ENCODE data around the gene ACOT12. TPM values are rescaled to one million over a fixed set of nuclear protein-coding genes. Genes with fewer than 3 reads are reported as not detected.
"Not testable (repeated sequence)": the region's sequence is repeated elsewhere in the genome, so short reads cannot be mapped to it uniquely, and the experiment has no call there.

ACOT12 gene
- total and polyA plus RNA-seq, 2 experiments from 2014 or later: not detected

- Histone ChIP-seq H3K27me3 (no peaks in the 10 kb centered on the region), H3K27ac (no peak overlapping the region), H3K4me1 (ENCODE audit: low read depth) (no peaks in the 10 kb centered on the region), H3K4me3 (no peak overlapping the region), H3K9me3 (ENCODE audit: low read depth) (no peaks in the 10 kb centered on the region), H3K36me3 (no peaks in the 10 kb centered on the region)
- TF ChIP-seq CTCF (IDR thresholded peaks at IDR 0.05; ENCODE audit: low read depth, low read length): no peak
- DNase-seq (ENCODE audit: low read depth in 1 of 2, low spot score in 1 of 2): no peak
Measured at GRCh38 chr5:81409361-81409760, 15.4 kb upstream of the ACOT12 start.

GRCh38 chr5:81408496-81408895, 14.6 kb upstream of the ACOT12 start:
- TF ChIP-seq CTCF (IDR thresholded peaks at IDR 0.05; ENCODE audit: low read depth, low read length): no peak
- Histone ChIP-seq H3K36me3 (no peaks in the 10 kb centered on the region), H3K27ac (no peak overlapping the region), H3K4me3 (no peak overlapping the region), H3K27me3 (no peaks in the 10 kb centered on the region), H3K9me3 (ENCODE audit: low read depth) (no peaks in the 10 kb centered on the region), H3K4me1 (ENCODE audit: low read depth) (no peaks in the 10 kb centered on the region)
- peak in 1 of 2 donors; percentile 44 for DNase-seq (ENCODE audit: low read depth in 1 of 2, low spot score in 1 of 2)

- not testable (repeated sequence) for H3K27ac ChIP-seq; H3K36me3 ChIP-seq; H3K9me3 ChIP-seq (ENCODE audit: low read depth); DNase-seq (ENCODE audit: low read depth in 1 of 2, low spot score in 1 of 2); H3K4me3 ChIP-seq; H3K4me1 ChIP-seq (ENCODE audit: low read depth); H3K27me3 ChIP-seq
Measured at GRCh38 chr5:81407811-81408210, 13.9 kb upstream of the ACOT12 start.

GRCh38 chr5:81405126-81405891, 11.4 kb upstream of the ACOT12 start:
- no peak for DNase-seq (ENCODE audit: low read depth in 1 of 2, low spot score in 1 of 2)
- Histone ChIP-seq H3K27ac (no peak overlapping the region), H3K9me3 (ENCODE audit: low read depth) (no peaks in the 10 kb centered on the region), H3K27me3 (no peaks in the 10 kb centered on the region), H3K4me1 (ENCODE audit: low read depth) (no peaks in the 10 kb centered on the region), H3K4me3 (no peak overlapping the region), H3K36me3 (no peaks in the 10 kb centered on the region)
- TF ChIP-seq CTCF (IDR thresholded peaks at IDR 0.05; ENCODE audit: low read depth, low read length): no peak

GRCh38 chr5:81402192-81402930, 8.4 kb upstream of the ACOT12 start:
- no peak for DNase-seq (ENCODE audit: low read depth in 1 of 2, low spot score in 1 of 2)
- Histone ChIP-seq H3K27ac (no peak overlapping the region), H3K4me3 (no peak overlapping the region), H3K36me3 (no peaks in the 10 kb centered on the region), H3K9me3 (ENCODE audit: low read depth) (no peaks in the 10 kb centered on the region), H3K27me3 (no peaks in the 10 kb centered on the region), H3K4me1 (ENCODE audit: low read depth) (no peaks in the 10 kb centered on the region)
- no peak for TF ChIP-seq CTCF (IDR thresholded peaks at IDR 0.05; ENCODE audit: low read depth, low read length)

GRCh38 chr5:81401266-81401665, 7.3 kb upstream of the ACOT12 start:
- DNase-seq (ENCODE audit: low read depth in 1 of 2, low spot score in 1 of 2): no peak
- Histone ChIP-seq H3K27ac (no peak overlapping the region), H3K4me1 (ENCODE audit: low read depth) (no peaks in the 10 kb centered on the region), H3K27me3 (no peaks in the 10 kb centered on the region), H3K4me3 (no peak overlapping the region), H3K36me3 (no peaks in the 10 kb centered on the region), H3K9me3 (ENCODE audit: low read depth) (no peaks in the 10 kb centered on the region)
- TF ChIP-seq CTCF (IDR thresholded peaks at IDR 0.05; ENCODE audit: low read depth, low read length): no peak

Data from cardiac muscle cell (in vitro differentiated cells and primary cell).